ENCODE data around the gene FBN1.

DNA sequence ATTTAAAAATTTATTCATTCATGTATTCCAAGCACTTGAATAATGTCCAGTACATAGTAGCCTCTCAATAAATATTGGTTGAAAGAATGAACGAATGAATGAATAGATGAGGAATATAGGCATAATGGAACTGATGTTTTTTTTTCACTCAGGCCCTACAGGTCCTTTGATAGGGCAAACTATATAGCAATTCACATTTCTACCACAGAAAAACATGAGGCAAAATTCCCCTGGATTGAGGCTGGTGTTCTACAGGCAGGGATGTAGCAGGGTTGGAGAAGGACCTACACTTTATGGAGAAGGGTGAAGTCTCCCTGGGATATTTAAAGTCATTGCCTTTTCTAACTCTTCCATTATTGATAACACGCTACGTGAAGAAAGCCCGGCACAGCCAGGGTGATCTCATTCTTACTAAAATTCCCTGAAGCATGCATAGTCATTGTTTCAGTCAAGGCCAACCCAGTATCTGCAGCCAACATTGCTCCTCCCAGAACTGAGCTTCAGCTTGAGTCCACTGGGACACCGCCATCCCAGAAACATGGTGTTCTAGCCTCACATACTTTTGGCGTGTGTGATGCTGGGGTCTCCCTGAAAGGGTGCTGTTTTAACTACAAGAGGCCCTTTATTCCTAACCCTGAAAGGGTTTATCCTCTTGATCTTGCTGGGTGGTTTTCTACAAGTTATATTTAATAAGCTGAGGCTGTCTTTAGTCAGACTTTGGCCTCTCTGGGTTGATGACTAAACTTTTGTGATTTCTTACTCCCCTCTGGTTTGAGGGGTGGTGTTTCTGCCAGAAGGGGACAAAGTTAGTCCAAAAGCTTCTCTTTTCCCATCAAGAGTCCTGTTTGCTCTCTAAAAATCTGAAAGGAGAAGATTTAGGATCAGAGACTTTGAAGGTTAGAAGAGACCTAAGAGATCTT is 25.9 kb upstream of the FBN1 start:
- TF ChIP-seq, protein P1, sequence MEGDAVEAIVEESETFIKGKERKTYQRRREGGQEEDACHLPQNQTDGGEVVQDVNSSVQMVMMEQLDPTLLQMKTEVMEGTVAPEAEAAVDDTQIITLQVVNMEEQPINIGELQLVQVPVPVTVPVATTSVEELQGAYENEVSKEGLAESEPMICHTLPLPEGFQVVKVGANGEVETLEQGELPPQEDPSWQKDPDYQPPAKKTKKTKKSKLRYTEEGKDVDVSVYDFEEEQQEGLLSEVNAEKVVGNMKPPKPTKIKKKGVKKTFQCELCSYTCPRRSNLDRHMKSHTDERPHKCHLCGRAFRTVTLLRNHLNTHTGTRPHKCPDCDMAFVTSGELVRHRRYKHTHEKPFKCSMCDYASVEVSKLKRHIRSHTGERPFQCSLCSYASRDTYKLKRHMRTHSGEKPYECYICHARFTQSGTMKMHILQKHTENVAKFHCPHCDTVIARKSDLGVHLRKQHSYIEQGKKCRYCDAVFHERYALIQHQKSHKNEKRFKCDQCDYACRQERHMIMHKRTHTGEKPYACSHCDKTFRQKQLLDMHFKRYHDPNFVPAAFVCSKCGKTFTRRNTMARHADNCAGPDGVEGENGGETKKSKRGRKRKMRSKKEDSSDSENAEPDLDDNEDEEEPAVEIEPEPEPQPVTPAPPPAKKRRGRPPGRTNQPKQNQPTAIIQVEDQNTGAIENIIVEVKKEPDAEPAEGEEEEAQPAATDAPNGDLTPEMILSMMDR (conservative IDR thresholded peaks at IDR 0.05 in 1 of 2, IDR thresholded peaks at IDR 0.05 in 1 of 2; ENCODE audit: extremely low read depth in 1 of 2, insufficient read depth in 1 of 2, low read depth in 1 of 2, low read length in 2 of 2): no peak
- TF ChIP-seq EZH2 (IDR thresholded peaks at IDR 0.05; ENCODE audit: borderline replicate concordance, low read length): no peak

All from mammary epithelial cell (primary cell).